DOHH2 (cell line): ENCODE results near the gene MAP4K3.

Experiments used
- H3F3A ChIP-seq: fragments of 200-600 bp; sonication (generic), shearing (Covaris generic); 2 replicates; pipeline ENCODE4 v1.6.0; 2016; ENCODE audit warnings: antibody characterized with exemption, mild to moderate bottlenecking; ENCODE audit not compliant: control insufficient read depth, insufficient read depth
- H3K27ac ChIP-seq: fragments of 200-600 bp; sonication (generic); 2 replicates; pipeline ENCODE4 v1.5.1; 2014; ENCODE audit warnings: low read depth, mild to moderate bottlenecking, low read length, moderate library complexity
- H3K27me3 ChIP-seq: fragments of 200-600 bp; sonication (generic); 2 replicates; pipeline ENCODE4 v1.6.1; 2014; ENCODE audit warnings: mild to moderate bottlenecking, low read length, mixed read lengths; ENCODE audit not compliant: control insufficient read depth
- H3K36me3 ChIP-seq: fragments of 200-600 bp; sonication (generic); 2 replicates; pipeline ENCODE4 v1.6.1; 2014; ENCODE audit warnings: mild to moderate bottlenecking, low read length, moderate library complexity, mixed read lengths; ENCODE audit not compliant: control insufficient read depth
- H3K4me1 ChIP-seq: fragments of 200-600 bp; sonication (generic); 2 replicates; pipeline ENCODE4 v1.6.1; 2014; ENCODE audit warnings: mild to moderate bottlenecking, low read length, mixed read lengths; ENCODE audit not compliant: control insufficient read depth
- H3K4me2 ChIP-seq: fragments of 200-600 bp; sonication (generic); 2 replicates; pipeline ENCODE4 v1.6.0; 2014; ENCODE audit warnings: mild to moderate bottlenecking, low read length, moderate library complexity
- H3K4me3 ChIP-seq: fragments of 200-600 bp; sonication (generic); 2 replicates; pipeline ENCODE4 v1.5.1; 2014; ENCODE audit warnings: mild to moderate bottlenecking, low read length, mixed read lengths
- H3K79me2 ChIP-seq: fragments of 200-600 bp; sonication (generic); 2 replicates; pipeline ENCODE4 v1.6.1; 2014; ENCODE audit warnings: mild to moderate bottlenecking, low read length, mixed read lengths; ENCODE audit not compliant: control insufficient read depth
- H3K9me2 ChIP-seq: fragments of 200-600 bp; sonication (generic); replicated peaks from 2 replicates; pipeline ENCODE4 v1.6.1; 2014; ENCODE audit warnings: mild to moderate bottlenecking, low read length, mixed read lengths; ENCODE audit not compliant: control insufficient read depth
- H3K9me3 ChIP-seq: fragments of 200-600 bp; sonication (generic); 2 replicates; pipeline ENCODE4 v1.6.1; 2014; ENCODE audit warnings: antibody characterized with exemption, low read length, mixed read lengths; ENCODE audit not compliant: control insufficient read depth, insufficient read depth
- H4K20me1 ChIP-seq: fragments of 200-600 bp; sonication (generic); 2 replicates; pipeline ENCODE4 v1.6.0; 2014; ENCODE audit warnings: low read depth, mild to moderate bottlenecking, antibody characterized with exemption, low read length, moderate library complexity; ENCODE audit not compliant: control insufficient read depth, insufficient read depth
- EZH2phosphoT487 ChIP-seq: fragments of 200-600 bp; sonication (generic); IDR thresholded peaks from 2 replicates; pipeline ENCODE4 v1.6.1; 2017; ENCODE audit warnings: borderline replicate concordance, mild to moderate bottlenecking, antibody characterized with exemption, low read length, moderate library complexity, mixed read lengths
- TF ChIP-seq, protein P1 (sequence below): fragments of 200-600 bp; sonication (generic); IDR thresholded peaks from one replicate; pipeline ENCODE4 v1.5.1; 2014; ENCODE audit warnings: antibody characterized with exemption, mild to moderate bottlenecking, low read depth, low read length; ENCODE audit not compliant: poor library complexity, severe bottlenecking

The MAP4K3 gene

DNA sequence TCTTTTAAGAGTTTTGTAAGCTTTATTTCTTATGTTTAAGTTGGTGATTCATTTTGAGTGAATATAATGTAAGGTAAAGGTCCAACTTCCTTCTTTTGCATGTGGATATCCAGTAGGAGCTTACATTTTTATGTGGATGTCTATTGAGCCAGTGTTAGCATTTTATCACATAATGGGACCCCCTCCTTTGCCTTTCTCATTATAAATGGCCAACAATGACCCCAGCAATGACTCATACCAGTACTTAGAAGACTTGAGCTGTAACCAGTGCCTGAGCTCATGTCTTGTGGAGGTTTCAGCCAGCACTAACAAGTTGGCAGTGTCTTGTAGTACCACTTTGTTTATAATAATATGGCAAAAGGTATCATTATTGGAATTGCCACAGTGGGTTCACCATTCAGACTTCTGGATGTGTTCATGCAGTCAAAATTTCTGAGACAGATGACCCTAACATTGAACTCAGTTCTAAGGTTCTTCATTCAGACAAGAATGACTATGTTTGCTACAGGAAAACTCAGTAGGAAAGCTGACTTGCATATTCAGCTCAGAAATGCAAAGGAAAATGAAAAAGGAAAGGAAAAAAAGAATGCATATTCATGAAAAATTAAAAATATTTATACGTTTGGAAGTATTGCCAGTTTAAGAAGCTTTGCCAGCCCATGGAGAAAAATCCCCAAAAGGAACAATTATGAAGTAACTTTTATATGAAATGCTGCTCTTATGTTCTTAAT, 234.3 kb downstream of the MAP4K3 start:
- Histone ChIP-seq H3K9me2 (no peaks in the 10 kb centered on the region), H3K4me1 (no peaks in the 10 kb centered on the region), H3K79me2 (no peaks in the 10 kb centered on the region), H4K20me1 (no peaks in the 10 kb centered on the region), H3K27ac (no peak overlapping the region), H3F3A (no peaks in the 10 kb centered on the region), H3K27me3 (no peaks in the 10 kb centered on the region), H3K4me2 (no peak overlapping the region), H3K36me3 (no peaks in the 10 kb centered on the region), H3K4me3 (no peak overlapping the region), H3K9me3 (no peaks in the 10 kb centered on the region)
- TF ChIP-seq, protein P1, sequence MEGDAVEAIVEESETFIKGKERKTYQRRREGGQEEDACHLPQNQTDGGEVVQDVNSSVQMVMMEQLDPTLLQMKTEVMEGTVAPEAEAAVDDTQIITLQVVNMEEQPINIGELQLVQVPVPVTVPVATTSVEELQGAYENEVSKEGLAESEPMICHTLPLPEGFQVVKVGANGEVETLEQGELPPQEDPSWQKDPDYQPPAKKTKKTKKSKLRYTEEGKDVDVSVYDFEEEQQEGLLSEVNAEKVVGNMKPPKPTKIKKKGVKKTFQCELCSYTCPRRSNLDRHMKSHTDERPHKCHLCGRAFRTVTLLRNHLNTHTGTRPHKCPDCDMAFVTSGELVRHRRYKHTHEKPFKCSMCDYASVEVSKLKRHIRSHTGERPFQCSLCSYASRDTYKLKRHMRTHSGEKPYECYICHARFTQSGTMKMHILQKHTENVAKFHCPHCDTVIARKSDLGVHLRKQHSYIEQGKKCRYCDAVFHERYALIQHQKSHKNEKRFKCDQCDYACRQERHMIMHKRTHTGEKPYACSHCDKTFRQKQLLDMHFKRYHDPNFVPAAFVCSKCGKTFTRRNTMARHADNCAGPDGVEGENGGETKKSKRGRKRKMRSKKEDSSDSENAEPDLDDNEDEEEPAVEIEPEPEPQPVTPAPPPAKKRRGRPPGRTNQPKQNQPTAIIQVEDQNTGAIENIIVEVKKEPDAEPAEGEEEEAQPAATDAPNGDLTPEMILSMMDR: no peak
- TF ChIP-seq EZH2phosphoT487: no peak
